GM03348 (cell line): ENCODE data around the gene MAN2A2.
"Not testable (repeated sequence)": the region's sequence is repeated elsewhere in the genome, so short reads cannot be mapped to it uniquely, and the experiment has no call there.

Experiments used
- DNase-seq: peaks from one replicate; pipeline ENCODE4 v3.0.0; 2012; ENCODE audit warnings: low spot score

The MAN2A2 gene

GRCh38 chr15:90918034-90918788 lies 15.1 kb downstream of the MAN2A2 start:
- no peak for DNase-seq

DNA sequence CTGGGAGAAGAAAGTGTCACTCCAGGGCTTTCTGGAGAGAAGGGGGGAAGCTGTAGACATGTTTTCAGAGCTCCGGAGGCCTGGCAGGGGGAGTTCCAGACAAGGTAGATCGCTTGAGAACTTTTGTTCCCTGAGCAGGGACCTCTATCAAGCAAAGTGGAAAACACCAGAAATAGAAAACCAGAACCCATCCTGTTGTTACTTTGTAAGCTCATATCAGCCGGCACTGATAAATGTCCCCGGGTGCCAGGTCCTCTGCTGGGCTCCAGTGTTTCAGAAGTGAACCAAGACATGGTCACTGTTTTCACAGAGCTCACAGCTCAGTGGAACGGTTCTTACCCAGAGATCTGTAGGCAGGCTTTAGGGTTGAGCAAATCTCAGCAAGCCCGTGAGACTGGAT lies 15.7 kb downstream of the MAN2A2 start:
- no peak for DNase-seq

GRCh38 chr15:90921887-90922286 lies 18.8 kb downstream of the MAN2A2 start:
- DNase-seq = no peak

GRCh38 chr15:90922712-90923322 lies 19.7 kb downstream of the MAN2A2 start:
- DNase-seq = not testable (repeated sequence)

DNA sequence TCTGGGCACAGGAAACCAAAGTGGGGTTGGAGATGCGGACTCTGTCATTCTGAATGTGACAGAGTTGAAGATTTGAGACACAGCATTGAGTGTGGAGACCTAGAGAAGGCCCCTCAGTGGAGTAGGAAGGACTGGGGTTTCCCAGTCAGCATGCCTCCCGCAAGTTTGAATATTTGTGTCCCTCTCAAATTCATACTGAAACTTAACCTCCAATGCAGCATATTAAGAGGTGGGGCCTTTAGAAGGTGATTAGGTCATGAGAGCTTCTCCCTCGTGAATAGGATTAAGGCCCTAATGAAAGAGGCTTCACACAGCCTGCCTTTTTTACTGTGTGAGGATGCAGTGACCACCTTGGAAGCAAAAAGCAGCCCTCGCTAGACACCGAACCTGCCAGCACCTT lies 21.3 kb downstream of the MAN2A2 start:
- no peak for DNase-seq

DNA sequence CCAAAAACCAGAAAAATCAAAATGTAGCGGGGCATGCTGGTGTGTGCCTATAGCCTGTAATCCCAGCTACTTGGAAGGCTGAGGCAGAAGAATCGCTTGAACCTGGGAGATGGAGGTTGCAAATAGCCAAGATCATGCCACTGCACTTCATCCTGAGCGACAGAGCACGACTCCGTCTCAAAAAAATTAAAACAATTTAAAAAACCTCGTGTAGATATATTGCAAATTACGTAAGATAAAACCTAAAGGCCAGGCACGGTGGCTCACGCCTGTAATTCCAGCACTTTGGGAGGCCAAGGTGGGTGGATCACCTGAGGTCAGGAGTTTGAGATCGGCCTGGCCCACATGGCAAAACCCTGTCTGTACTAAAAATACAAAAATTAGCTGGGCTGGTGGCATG lies 23.7 kb downstream of the MAN2A2 start:
- not testable (repeated sequence) for DNase-seq

DNA sequence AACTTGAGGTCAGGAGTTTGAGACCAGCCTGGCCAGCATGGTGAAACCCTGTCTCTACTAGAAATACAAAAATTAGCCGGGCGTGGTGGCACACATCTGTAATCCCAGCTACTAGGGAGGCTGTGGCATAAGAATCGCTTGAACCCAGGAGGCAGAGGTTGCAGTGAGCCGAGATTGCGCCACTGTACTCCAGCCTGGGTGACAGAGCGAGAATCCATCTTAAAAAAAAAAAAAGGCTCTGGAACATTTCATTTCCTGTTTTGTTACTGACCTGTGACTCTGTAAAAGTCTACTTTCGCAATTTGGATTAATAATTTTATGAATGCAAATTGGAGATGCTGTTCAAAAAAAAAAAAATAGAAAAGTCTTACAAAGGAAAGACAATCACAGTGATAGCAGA lies 25.0 kb downstream of the MAN2A2 start:
- not testable (repeated sequence) for DNase-seq

GRCh38 chr15:90929246-90930019 lies 26.3 kb downstream of the MAN2A2 start:
- DNase-seq = no peak

DNA sequence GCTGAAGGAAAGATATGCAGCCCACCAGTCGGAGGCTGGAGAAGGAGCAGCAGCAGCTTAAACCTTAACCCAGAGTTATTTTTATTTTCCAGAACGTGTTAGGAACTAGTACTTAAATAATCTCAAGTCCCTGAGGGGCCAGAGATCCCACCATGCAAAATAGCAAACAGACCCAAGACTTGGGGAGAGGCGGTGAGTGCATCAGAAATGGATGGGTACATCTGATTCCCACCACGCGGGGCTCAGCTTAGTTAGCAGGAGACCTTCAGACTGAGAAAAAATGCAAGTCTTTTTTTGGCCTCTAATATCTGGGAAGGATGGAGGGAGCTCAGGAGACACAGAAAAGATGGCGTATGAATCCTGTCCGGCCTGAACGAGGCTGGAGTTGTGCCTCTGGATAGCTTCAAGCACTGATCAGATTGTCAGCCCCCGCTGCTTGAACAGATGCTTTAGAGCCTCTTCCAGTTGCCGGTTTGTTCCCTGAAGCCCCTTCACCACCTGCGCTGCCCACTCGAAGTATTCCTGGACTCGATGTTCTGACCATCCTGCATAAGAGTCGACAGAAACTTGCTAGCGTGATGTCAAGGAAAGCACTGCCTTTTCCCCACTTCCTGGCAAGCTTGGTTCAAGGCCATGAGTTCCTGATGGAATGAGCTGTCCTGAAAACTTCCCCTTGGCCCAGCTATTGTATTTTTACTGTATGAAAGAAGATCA lies 27.9 kb downstream of the MAN2A2 start:
- DNase-seq = no peak

GRCh38 chr15:90931575-90931827 lies 28.4 kb downstream of the MAN2A2 start:
- DNase-seq = no peak

- peak; percentile 97 for DNase-seq
Observed at GRCh38 chr15:90931828-90932659, 28.9 kb downstream of the MAN2A2 start, which contains the start of gene HDDC3. Gene HDDC3, minus strand, starts transcription at chr15:90932549. Its CDS starts 9 bp downstream, at chr15:90932540.

- DNase-seq = no peak
Observed at GRCh38 chr15:90932660-90932991, 29.5 kb downstream of the MAN2A2 start.

DNA sequence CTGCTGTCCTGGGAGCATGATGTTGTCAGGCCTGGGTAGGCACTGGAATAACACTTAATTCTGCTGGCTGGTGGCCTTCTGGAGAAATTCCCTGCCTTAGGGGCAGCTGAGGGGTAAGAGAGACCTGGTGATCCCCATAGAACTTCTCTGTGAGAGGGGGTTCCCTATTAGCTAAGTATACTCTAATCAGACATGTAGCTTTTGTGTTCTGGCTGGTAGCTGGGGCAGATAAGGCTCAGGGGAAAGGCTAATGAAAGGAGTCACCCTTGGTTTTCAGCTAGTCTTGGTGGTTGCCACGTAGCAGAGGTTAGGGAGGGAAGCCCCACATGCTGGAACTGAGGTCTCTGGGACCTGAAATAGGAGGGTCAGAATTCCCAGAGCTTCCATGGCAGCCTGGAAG lies 30.2 kb downstream of the MAN2A2 start:
- DNase-seq = no peak

- peak; percentile 90 for DNase-seq
Observed at GRCh38 chr15:90934256-90934948, 31.3 kb downstream of the MAN2A2 start.

- DNase-seq = peak; percentile 99
Observed at GRCh38 chr15:90934949-90935751, 32.0 kb downstream of the MAN2A2 start, which contains the start of gene UNC45A. Gene UNC45A, plus strand, starts transcription at chr15:90935285. Its CDS starts 40 bp downstream, at chr15:90935325.

- no peak for DNase-seq
Observed at GRCh38 chr15:90936823-90937222, 33.7 kb downstream of the MAN2A2 start.

DNA sequence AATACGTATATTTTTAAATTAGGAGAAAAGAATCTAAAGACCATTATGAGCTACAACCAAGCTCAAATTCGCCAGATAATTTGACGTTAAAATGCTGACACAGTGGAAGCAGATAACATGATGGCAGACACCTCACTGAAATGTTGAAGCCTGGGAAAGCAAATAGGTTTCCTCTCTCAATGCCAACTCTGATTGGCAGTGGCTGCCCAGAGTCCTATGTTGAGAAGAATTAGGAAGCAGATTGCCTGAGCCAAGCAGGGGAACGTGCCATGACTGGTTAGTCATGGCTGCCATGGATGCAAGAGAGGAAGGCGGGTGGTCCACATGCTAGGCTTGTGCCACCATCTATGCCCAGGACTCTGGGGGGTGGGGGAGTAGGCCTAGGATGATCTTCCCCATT lies 35.2 kb downstream of the MAN2A2 start:
- DNase-seq = no peak

- DNase-seq = no peak
Observed at GRCh38 chr15:90939756-90940155, 36.7 kb downstream of the MAN2A2 start.

GRCh38 chr15:90941038-90941437 lies 37.9 kb downstream of the MAN2A2 start:
- DNase-seq = no peak
